ENCODE data around the gene TSPAN14.
"Not testable (repeated sequence)": the region's sequence is repeated elsewhere in the genome, so short reads cannot be mapped to it uniquely, and the experiment has no call there.

TSPAN14 gene, protein sequence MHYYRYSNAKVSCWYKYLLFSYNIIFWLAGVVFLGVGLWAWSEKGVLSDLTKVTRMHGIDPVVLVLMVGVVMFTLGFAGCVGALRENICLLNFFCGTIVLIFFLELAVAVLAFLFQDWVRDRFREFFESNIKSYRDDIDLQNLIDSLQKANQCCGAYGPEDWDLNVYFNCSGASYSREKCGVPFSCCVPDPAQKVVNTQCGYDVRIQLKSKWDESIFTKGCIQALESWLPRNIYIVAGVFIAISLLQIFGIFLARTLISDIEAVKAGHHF

DNA sequence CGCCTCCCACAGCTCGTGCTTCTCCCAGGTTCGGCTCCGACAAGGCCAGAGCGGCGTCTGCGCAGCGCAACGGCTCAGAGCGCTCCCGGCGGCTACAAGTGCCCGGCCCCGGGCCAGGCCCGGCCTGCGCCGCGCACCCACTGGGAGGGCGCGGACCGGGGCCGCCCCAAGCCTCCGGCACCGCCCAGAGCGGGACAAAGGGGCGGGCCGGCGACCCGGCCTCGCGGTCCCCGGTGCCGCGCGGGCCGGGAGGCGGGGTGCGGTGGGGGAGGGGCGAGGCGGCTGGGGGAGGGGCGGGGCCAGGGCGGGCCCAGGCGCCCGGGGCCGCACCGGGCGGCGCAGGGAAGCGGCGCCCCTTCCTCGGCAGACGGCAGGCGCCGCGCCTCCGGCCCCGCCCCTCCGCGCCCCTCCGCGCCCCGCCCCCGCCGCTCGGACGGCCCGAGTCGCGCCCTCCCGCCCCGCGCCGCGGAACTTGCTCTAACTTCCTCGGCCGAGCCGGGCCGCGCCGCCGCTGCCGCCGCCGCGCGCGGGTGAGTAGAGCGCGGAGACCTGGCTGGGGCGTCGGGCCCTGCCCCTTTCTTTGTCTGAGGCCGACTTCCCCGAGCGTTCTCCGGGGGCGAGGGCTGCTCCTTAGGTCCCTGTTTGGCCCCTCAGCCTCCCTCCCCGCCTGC, at the start of gene TSPAN14:
Gene TSPAN14 (plus strand): TSS at position 469 of the 671 bp plus-strand sequence. CDS start 34,924 bp downstream, outside the sequence.
- peak; percentile 41 for DNase-seq (ENCODE audit: low read depth)

DNA sequence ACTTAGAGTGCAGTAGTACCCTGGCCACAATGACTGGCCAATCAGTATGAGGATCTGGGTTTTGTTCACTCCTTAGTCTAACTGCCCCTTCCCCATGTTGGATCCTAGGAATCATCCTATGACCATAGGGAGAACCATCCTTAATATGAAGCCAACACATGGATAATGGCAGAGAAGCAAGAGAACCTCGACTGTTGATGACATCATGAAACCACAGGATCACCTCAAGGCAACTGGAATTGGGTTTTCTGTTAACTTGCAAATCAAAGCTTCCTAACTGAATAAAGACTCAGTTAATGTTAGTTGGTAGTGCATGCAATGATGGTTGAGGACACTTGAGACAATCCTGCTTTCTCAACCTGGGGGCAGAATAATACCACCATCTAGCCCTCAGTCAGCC, 49.1 kb upstream of the TSPAN14 start:
- no peak for DNase-seq (ENCODE audit: low read depth)

DNA sequence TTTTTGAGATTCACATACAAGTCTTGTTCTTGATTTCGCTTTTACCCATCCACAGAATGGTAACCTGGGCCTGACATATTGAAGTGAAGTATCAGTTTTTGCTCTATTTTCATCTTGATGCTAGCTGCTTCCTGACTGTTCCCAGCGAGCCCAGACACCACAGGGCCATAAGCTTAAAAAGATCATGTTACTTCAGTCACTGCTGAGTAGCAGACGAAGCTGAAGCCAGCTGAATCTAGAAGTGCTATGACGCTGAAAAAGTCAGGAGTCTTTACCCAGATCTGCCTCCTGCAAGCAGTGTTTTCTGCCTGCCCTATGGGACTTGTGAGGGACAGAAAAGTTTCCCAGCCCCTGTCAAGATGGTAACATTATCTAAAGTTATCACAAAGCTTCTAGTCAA, 48.5 kb upstream of the TSPAN14 start:
- DNase-seq (ENCODE audit: low read depth) = no peak

DNA sequence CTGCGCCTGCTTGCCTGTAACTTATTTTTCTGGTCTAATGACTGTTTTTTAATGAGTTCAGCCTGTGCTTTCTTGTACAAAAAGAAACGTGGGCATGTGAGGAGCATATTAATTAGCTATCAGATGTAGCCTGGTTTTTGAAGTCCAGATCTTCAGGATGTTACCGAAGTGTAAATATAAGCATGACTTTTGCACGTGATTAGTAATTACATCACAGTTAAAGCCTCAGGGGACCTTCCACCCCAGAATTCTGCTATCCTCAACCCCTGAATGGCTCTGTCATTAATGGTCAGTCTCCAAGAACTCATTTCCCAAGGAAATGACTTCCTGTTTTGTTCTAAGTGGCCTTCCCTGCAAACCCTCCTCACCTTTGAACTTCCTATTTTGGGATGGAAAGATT, 47.9 kb upstream of the TSPAN14 start:
- DNase-seq (ENCODE audit: low read depth) = no peak

DNA sequence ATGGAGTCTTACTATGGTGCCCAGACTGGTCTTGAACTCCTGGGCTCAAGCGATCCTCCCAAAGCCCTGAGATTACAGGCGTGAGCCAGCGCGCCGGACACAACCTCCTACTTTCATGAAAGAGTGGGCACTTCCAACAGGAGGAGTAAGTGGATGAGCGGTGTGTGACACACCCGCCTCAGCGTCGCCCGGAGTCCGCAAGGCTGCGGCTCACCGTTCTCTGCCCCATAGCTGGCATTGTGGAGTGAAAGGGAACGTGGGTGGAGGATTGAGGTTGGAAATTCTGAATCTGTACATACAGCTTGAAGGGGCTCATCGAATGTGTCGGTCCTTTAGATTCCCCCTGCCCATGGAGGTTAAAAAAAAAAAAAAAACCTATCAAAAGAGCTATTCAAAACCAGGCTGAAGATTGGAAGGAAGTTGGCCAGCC, 46.3 kb upstream of the TSPAN14 start:
- DNase-seq (ENCODE audit: low read depth) = no peak

DNA sequence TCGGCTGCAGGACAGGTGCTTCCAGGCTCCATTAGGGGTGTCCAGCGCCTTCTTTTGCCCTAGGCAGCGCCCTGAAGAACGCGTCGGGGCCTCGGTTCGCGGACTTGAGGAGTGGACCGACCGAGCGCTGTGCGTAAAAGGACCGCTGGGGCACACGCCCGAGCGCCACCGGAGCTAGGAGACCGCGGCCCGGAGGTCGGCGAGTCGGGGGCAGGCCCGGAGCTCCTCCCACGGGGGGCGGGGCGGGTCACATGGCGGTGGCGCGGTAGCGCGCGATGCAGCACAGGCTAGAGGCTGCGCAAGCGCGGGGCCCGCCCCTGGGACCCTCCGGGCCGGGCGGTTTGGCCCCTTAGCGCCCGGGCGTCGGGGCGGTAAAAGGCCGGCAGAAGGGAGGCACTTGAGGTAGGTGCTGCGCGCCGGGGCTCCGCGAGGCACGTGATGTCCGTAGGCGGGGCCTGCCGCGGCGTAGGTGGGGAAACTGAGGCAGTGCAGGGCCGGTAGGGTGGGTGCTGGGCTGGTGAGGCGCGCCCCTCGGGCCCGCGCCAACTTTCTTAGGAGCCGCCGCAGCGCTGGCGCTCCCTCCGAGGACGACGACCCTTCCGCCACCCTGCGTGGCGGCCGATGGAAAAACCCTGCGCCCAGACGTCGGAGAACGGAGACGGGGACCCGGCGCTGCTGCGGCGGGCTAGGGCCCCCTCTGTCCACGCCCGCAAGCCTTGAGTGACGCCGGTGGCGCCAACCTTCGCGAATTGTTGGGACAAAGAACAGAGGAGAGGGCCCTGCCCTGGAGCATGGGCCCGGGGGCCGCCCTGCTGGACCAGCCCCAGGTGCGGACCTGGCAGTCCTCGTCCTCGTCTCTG, 45.6 kb upstream of the TSPAN14 start, which contains the start of gene PRXL2A:
Gene PRXL2A (plus strand): TSS at position 310 of the 860 bp plus-strand sequence. CDS start 11,917 bp downstream, outside the sequence.
- DNase-seq (ENCODE audit: low read depth) = peak; percentile 69

DNA sequence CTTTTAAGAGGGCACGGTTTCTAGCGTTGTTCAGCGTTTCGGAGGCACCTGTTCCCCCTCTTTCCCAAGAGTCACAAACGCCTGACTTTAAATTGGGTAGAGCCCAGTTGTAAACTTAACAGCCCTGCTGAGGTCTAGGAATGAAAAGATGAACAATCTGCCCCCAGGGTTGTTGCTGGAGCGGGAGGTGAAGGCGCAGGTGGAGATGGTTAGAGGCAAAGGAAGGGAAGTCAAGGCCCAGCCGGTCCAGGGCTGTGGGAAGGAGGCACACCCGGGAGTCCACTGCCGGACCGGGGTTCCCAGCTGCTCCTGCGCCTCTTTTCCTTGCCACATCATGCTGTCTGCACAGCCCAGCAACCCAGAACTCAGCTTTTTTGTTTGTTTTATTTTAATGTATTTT, 45.0 kb upstream of the TSPAN14 start:
- DNase-seq (ENCODE audit: low read depth) = no peak

DNA sequence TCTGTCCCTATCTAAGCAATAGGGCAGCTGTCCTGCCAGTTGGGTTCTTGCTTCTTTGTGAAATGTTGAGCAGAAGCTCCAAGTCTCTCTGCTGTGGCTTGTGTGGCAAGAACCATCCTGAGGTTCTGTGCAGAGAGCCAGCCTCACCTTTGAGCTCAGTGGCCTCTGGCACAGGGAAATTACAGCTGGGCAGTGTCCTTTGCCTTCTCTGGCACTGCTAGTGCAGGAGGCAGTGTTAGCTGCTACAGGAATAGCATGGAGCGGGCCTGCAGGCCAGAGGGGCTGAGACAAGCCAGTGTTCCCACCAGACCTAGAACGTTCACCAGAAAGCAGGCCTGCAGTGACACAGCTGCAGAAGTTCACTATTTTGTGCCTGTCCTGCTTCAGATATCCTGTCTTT, 44.0 kb upstream of the TSPAN14 start:
- no peak for DNase-seq (ENCODE audit: low read depth)

DNA sequence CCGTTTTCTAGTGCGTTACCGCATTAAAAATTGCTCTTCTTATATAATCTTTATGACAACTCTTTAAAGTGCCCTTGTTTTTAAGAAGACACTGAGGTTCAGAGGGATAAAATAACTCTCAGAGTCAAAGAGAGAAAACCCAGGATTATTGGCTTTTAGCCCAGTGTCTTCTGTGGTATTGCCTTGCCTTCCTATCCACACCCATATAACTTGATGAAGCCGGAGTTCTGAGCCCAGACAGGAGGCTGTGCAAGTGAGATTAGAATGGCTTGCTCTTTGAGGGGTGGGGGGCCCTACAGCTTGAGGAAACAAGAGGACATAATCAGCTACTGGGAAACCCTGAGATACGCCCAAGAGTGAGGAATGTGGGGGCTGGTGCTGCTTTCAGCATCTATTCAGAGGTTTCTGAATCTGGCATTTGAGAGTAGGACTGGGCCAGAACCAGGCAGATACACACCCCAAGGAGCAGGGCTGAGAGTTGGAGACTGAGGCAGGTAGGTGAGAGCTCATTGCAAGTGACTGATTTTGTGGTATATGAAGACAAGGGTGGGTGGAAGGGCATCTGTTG, 43.4 kb upstream of the TSPAN14 start:
- DNase-seq (ENCODE audit: low read depth) = no peak

DNA sequence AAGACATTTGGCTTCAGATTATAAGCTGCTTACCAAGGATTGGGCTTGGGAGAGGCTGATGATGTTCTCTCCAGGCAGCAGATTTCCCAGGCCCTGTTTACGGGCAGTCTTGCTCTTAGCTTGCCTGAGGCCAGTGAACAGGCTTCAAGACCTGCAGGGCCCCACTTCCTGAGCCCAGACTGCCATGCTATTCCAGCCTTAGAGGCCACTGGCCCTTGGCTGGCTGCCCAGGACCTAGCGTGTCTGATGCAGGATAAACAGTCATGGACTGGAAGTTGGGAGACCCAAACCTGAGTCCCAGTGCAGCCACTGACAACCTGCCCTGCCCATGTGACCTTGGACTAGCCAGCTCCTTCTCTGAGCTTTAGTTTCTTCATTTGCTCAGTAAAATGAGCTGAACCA, 42.8 kb upstream of the TSPAN14 start:
- no peak for DNase-seq (ENCODE audit: low read depth)

DNA sequence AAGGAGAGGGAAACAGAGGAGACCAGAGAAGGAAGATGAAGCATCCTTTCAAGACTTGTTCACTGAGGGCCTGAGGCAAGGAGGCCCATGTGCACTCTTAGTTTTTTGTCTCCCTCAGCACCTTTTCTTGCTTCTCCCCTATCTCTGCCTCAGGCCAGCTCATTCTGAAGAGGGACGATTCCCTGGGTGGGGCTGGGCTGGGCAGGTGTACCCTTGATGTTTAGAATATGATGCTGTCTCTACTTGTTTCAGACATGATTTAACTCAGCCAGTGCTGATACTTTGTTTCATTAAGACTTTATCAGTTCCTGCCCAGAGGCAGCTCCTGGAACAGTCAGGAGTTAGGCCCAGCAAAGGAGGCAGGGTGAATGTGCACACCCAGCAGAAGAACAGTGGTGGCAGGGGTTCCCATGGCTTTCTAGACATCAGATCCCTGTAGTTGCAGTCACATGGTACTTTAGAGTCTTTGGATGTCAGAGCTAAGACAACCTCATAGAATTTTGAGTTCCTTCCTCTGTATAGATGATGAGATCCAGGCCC, 42.4 kb upstream of the TSPAN14 start:
- no peak for DNase-seq (ENCODE audit: low read depth)

DNA sequence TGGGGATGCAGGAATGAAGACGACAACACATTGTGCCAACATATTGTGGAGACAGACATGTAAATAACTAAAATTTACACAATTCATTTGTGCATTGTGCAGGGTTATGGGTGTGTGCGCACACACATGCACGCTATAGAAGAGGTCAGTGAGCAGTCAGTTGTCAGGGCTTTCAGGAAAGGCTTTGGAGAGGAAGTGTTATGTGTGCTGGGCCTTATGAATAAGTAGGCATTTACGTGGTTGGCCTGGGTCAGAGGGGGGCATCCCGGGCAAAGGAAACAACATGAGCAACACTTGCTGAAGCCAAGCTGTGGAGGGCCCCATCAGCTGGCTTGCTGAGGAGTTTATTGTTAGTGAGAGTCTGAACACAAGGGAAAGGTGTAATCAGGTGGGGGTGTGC, 41.6 kb upstream of the TSPAN14 start:
- DNase-seq (ENCODE audit: low read depth) = no peak

DNA sequence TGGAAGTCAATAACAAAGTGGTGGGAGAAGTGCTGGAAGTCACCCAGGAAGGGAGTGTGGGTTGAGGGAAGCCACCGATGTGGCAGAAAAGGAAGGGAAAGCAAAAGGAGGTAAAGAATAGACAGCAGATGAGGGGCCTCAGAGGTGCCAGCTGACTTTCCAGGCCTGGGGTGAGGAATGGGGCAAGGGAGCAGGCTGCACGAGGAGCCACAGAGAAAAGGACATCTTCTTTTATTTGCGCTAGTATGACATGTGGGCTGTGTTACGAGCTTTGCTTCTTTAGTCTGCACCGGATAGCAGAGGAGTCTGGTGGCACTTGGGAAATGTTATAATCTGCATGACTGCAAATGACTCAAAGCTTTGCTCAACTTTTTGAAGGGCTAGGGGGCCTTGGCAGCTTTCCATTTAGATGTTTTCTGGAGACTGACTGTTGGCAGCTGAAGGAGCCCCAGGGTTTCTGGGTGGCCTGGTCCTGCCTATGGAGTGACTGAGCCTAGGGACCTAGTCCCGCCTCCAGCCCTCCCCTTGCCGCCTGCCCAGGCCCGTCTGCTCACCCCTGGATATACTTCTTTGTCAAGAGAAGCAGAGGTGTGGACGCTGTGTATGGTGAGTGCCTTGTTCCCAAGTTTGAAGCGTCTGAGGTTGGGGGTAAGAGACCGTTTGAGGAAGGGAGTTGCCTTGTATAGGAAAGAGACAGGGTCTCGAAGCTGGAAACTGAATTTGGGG, 40.7 kb upstream of the TSPAN14 start:
- no peak for DNase-seq (ENCODE audit: low read depth)

DNA sequence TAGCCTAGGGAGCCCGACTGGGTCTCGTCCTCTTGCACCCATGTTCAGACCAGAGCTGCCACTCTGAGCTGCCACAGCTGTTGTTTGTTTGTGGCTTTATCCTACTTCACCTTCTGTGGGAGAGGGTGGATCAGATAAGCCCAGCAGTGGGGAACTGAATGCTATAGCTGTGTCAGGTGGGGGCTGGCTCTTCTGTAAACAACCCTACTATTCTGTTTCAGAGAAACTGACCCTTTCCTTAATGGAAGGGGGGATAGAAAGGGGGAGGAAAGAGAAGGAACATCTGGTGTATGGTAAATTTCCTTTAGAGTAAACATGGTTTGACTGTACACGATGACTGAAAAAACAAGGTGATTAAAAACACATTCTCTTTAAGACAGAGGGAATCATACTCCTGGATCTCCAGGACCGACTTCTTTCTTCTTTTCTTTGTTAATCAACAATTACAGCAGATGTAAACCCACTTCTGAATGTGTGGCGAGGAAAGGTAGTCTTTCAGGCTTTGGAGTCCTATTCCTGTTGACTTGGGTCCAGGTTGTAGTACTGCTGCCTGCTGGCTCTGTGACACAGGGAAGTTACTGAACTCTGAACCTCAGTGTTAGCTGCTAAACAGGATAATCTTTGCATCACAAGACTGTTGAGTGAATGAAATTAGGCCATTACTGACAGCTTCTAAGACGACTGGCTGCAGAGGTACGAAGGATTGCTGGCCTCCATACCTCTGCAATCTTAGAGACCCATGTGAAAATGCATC, 39.8 kb upstream of the TSPAN14 start:
- no peak for DNase-seq (ENCODE audit: low read depth)

DNA sequence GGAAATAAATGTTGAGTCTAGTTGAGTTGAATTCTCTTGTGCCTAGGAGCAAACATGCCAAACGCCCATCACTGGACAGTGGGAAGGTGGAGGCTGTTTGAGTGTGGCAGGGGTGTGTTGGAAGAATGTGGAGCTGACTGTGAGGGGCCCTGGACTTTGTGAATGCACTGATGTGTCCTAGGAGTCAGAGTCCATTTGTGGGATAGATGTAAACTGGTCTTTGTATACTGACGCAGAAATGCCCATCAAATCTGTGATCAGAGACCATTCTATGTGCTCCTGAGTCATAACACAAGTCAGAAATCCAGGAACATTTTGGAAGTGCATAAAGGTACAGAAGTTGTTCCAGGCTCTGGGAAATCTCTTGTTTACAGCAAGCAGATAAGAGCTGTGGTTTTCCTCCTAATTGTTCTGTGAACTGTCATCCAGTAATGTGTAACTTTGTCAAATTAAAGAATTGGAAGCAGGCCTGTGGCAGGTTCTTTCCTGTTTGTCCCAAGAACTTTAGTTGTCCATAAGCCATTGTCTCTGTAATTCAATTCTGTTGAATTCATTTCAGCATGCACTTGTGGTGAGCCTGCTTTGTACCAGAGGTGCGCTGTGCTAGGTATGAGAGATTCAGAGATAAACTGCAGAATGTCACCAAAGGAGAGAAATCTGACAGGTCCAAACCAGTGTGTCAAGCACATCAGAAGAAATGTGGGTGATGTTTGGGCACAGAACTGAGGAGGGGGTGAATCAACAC, 38.2 kb upstream of the TSPAN14 start:
- DNase-seq (ENCODE audit: low read depth) = no peak

DNA sequence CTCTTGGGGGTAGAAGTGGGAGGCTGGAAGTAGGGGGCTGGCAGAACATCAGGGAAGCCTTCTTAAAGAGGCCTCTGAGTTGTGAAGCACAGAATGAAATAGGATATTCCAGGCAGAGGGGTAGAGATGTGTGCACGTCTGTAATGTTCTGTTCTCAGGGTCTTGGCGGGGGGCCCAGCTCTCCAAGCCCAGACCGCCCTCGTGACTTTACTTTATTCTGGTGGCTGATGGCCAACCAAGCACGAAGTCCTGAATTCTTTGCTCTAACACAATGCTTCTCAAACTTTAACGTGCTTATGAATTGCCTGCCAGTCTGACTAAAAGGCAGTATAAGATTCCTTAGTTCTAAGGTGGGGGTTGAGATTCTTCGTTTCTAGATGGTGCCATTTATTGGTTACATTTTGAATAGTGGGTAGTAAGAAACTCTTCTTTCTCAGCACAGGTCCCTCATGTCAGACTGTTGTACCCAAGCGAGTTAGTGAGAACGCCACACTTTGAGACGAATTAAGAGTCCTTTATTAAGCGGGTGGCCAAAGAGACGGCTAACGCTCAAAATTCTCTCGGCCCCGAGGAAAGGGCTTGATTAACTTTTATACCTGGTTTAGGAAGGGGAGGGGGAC, 37.5 kb upstream of the TSPAN14 start:
- no peak for DNase-seq (ENCODE audit: low read depth)

DNA sequence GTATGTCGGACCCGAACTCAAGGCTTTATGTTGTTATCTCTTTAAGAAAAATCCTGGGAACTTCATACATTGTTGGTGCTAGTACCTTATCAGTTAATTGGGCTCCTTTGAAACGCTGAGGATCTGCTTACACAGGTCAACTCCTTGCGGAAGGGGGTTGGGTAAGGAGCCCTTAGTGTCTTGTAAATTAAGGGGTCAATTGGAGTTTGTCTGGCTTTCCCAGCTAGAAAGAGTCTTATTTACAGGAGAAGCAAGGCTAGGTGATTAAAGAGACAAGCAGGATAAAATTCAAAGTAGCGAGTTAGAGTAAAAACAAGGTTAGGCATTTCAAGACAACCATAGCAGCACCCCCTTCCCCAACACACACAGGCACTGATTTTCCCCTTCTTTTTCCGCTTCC, 36.9 kb upstream of the TSPAN14 start:
- not testable (repeated sequence) for DNase-seq (ENCODE audit: low read depth)

DNA sequence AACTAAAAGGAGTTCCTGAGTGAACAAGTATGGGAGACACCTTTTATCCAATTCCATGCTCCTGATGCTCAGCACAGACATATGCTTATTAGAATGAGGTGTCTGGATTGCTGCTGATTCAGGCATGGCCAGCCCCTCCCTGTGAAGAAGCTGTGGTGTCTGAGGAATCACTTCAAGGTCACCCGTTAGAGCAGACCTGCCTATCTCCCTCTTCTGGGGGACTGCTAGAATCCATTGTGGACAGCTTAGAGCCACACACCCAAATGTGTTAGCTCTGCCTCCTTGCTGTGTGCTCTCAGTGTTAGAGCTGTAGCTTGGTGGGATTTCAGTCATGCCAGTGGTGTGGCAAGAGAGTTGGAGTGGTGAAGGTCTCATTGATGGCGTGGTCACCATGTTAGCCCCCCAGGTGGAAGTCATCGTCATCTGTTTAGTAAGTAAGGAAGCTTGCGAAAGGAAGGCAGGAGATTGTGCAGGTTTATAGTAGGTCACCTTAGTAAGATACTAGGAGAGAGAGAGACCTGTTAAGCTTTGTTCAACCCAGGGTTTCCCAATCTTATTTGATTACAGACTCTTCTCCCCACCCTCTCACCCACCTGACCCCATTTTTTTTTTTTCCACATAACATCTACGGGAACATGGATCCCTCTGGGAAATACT, 32.9 kb upstream of the TSPAN14 start:
- DNase-seq (ENCODE audit: low read depth) = no peak
